Sigmoid colon (tissue), 7 donors: Measurements from ENCODE around the gene NAA16. TPM values are rescaled to one million over a fixed set of nuclear protein-coding genes. Genes with fewer than 3 reads are reported as not detected.

Source experiments
- DNase-seq: peaks from one replicate; pipeline ENCODE4 v3.0.0-alpha.2; 2019
- H3K27ac ChIP-seq, 4 donors: fragments of 200-600 bp; sonication (generic); one replicate each; pipeline ENCODE4 v1.5.1; 2016 to 2019; ENCODE audit warnings: mild to moderate bottlenecking in 1 of 4
- H3K27me3 ChIP-seq, 3 donors: fragments of 200-600 bp; sonication (generic); one replicate each; pipeline ENCODE4 v1.5.1; 2019; ENCODE audit warnings: mild to moderate bottlenecking in 1 of 3
- H3K36me3 ChIP-seq, 4 donors: fragments of 200-600 bp; sonication (generic); one replicate each; pipeline ENCODE4 v1.5.1; 2016 to 2019
- H3K4me1 ChIP-seq, 4 donors: fragments of 200-600 bp; sonication (generic); one replicate each; pipeline ENCODE4 v1.5.1; 2017 to 2019
- H3K4me3 ChIP-seq, 4 donors: fragments of 200-600 bp; sonication (generic); one replicate each; pipeline ENCODE4 v1.5.1; 2017 to 2019; ENCODE audit warnings: mild to moderate bottlenecking in 2 of 4, moderate library complexity in 1 of 4
- H3K9me3 ChIP-seq, 4 donors: fragments of 200-600 bp in 3 of 4; sonication (generic) in 3 of 4; one replicate each; pipeline versions ENCODE4 v1.5.1 to v1.6.1; 2013 to 2019
- EP300 ChIP-seq, 4 donors: sonication (generic); formaldehyde crosslinking; IDR thresholded peaks; one replicate each; pipeline ENCODE4 v1.6.1; 2017; ENCODE audit warnings: antibody characterized with exemption in 4 of 4
- POLR2A ChIP-seq, 2 donors: fragments of 450-650 bp; IDR thresholded peaks; one replicate each; pipeline ENCODE4 v1.6.1; 2016; ENCODE audit warnings: antibody characterized with exemption in 2 of 2, mild to moderate bottlenecking in 2 of 2, moderate library complexity in 2 of 2
- POLR2AphosphoS5 ChIP-seq, 4 donors: sonication (generic); formaldehyde crosslinking; IDR thresholded peaks; one replicate each; pipeline ENCODE4 v1.6.1; 2017; ENCODE audit warnings: antibody characterized with exemption in 4 of 4
- WGBS, 2 donors: extraction: QIAGEN DNeasy Blood & Tissue Kit; methylation state at CpG; one replicate each; pipeline ENCODE4 v1.1.7; 2013; 5-methylcytosine and 5-hydroxymethylcytosine counted together
- intact Hi-C: fragments of 100-400 bp; cut with DNase I; formaldehyde crosslinking; loops from one replicate; pipeline ENCODE4 v1.15.1; 2023
- polyA plus RNA-seq, 3 donors: library from polyadenylated mRNA; stranded (reverse); fragments of 200-250 nt; gene quantifications; one replicate each; pipeline ENCODE4 v1.2.3, GENCODE V29; 2013
- total RNA-seq, 4 donors: library from RNA; depleted of rRNA; stranded (reverse); fragments of >200 nt; gene quantifications; one replicate each; pipeline ENCODE4 v1.1.0, GENCODE V29; 2016
- TF ChIP-seq, protein P1 (sequence below), 4 experiments: fragments of 450-650 bp in 3 of 4; fragments of 200-600 bp in 1 of 4; IDR thresholded peaks; one replicate each; pipeline ENCODE4 v1.5.1; 2016 to 2019; ENCODE audit warnings: antibody characterized with exemption in 4 of 4, mild to moderate bottlenecking in 3 of 4, moderate library complexity in 2 of 4
- donor health status: healthy with polysubstance abuse.
- donor health status: Bipolar disorder and iron deficiency.
- donor health status: healthy.

The NAA16 gene
- total and polyA plus RNA-seq, 7 donors = 2.5 to 24.4 (median 15.2) TPM

DNA sequence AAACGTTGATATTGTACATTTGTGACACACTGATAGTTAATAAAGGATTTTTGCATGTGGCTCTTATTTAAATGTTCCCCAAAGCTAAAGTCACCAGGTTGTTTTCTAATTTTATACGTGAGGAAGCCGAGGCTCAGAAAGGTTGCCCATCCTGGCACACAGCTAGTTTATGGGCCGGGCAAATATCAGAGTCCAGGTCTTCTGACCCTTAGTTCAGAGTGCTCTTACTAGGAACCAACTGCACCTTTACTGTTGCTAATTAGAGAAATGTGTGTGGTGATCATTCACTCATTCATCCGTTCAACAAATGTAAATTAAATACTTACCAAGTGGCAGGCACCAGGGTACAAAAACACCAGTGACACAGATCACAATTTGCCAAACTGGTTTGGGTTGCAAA lies 100.0 kb downstream of the NAA16 start:
- Histone ChIP-seq H3K27ac (no peak overlapping the region), H3K4me1 (no peaks in the 10 kb centered on the region)

DNA sequence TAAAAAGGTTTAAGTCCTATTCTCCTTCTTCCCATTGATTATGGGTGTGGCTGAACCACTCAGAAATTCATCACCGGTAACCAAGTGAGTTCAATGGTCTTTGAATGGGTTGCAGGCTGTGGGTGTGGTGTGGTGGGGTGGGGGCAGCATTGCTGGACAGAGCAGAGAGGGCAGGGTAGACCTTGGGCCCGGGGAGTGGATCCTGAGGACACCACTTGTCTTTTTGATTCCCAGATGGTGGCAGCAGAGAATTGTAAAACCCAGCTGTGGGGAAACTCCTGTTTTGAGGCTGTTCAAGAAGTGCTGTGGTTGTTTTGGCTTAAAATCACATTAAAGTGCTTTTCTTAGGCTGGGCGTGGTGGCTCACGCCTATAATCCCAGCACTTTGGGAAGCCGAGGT lies 100.5 kb downstream of the NAA16 start:
- no peak for DNase-seq
- Histone ChIP-seq H3K4me3 (no peak overlapping the region), H3K36me3 (no peaks in the 10 kb centered on the region), H3K9me3 (no peaks in the 10 kb centered on the region), H3K27ac (no peak overlapping the region), H3K27me3 (no peaks in the 10 kb centered on the region), H3K4me1 (no peaks in the 10 kb centered on the region)
- TF ChIP-seq EP300 (IDR thresholded peaks at IDR 0.05) = no peak
- TF ChIP-seq POLR2A (IDR thresholded peaks at IDR 0.05) = no peak
- TF ChIP-seq POLR2AphosphoS5 (IDR thresholded peaks at IDR 0.05) = no peak
- TF ChIP-seq, protein P1, sequence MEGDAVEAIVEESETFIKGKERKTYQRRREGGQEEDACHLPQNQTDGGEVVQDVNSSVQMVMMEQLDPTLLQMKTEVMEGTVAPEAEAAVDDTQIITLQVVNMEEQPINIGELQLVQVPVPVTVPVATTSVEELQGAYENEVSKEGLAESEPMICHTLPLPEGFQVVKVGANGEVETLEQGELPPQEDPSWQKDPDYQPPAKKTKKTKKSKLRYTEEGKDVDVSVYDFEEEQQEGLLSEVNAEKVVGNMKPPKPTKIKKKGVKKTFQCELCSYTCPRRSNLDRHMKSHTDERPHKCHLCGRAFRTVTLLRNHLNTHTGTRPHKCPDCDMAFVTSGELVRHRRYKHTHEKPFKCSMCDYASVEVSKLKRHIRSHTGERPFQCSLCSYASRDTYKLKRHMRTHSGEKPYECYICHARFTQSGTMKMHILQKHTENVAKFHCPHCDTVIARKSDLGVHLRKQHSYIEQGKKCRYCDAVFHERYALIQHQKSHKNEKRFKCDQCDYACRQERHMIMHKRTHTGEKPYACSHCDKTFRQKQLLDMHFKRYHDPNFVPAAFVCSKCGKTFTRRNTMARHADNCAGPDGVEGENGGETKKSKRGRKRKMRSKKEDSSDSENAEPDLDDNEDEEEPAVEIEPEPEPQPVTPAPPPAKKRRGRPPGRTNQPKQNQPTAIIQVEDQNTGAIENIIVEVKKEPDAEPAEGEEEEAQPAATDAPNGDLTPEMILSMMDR (IDR thresholded peaks at IDR 0.05) = no peak
- 9 to 51% methylated on average over 5 of the region's 5 CpGs for whole genome bisulfite sequencing, 2 donors
- intact Hi-C loops = no loop called here

More for the DNA sequence above, 100.0 kb downstream of the NAA16 start:
- Histone ChIP-seq H3K9me3 (no peaks in the 10 kb centered on the region), H3K4me3 (no peak overlapping the region), H3K27me3 (no peaks in the 10 kb centered on the region), H3K36me3 (no peaks in the 10 kb centered on the region)
- TF ChIP-seq POLR2AphosphoS5 (IDR thresholded peaks at IDR 0.05) (no peak), EP300 (IDR thresholded peaks at IDR 0.05) (no peak), POLR2A (IDR thresholded peaks at IDR 0.05) (no peak)
- TF ChIP-seq, protein P1 (IDR thresholded peaks at IDR 0.05) = no peak
- WGBS, 2 donors = 65 to 88% methylated on average over 5 of the region's 5 CpGs
- intact Hi-C loops = no loop called here
- DNase-seq = no peak

DNA sequence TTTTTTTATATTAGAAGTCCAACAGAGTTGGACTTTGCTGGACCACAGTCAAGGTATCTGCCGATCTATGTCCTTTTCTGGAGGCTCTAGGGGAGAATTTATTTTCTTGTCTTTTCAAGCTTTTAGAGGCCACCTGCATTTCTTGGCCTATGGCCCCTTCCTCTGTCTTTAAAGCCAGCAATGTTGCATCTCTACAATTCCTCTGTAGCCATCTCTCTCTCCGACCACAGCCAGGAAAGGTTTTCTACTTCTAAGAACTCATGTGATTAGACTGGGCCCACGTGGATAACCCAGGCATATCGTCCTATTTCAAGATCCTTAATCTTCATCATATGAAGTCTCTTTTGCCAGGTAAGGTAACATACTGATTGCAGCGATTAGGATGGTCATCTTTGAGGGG lies 102.8 kb downstream of the NAA16 start:
- no peaks in the 10 kb centered on the region for H3K36me3 ChIP-seq
- H3K27me3 ChIP-seq = no peaks in the 10 kb centered on the region
- no peaks in the 10 kb centered on the region for H3K4me1 ChIP-seq
- TF ChIP-seq POLR2AphosphoS5 (IDR thresholded peaks at IDR 0.05) (no peak), POLR2A (IDR thresholded peaks at IDR 0.05) (no peak), EP300 (IDR thresholded peaks at IDR 0.05) (no peak)
- TF ChIP-seq, protein P1 (IDR thresholded peaks at IDR 0.05) = no peak
- WGBS, 2 donors = 90% methylated on average over 5 of the region's 5 CpGs
- no peak for DNase-seq
- intact Hi-C loops = no loop called here
- no peak overlapping the region for H3K4me3 ChIP-seq
- H3K27ac ChIP-seq = no peak overlapping the region
- no peaks in the 10 kb centered on the region for H3K9me3 ChIP-seq

DNA sequence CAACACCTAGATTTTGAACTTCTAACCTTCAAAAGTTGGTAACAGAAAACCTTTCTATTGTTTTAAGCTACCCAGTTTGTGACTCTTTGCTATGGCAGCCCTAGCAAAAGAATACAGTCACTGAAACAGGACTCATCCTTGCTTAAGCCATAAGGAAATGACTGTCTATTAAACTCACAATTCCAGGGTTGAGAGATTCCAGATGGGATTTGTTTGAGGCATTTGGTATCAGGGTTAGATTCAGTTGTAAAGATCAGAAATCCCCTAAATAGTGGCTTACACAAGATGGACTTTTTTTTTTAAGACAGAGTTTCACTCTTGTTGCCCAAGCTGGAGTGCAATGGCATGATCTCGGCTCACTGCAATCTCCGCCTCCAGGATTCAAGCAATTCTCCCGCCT lies 105.2 kb downstream of the NAA16 start:
- Histone ChIP-seq H3K27me3 (no peaks in the 10 kb centered on the region), H3K4me1 (no peaks in the 10 kb centered on the region), H3K27ac (no peak overlapping the region), H3K36me3 (no peaks in the 10 kb centered on the region), H3K9me3 (no peaks in the 10 kb centered on the region), H3K4me3 (no peak overlapping the region)
- TF ChIP-seq POLR2AphosphoS5 (IDR thresholded peaks at IDR 0.05) (no peak), EP300 (IDR thresholded peaks at IDR 0.05) (no peak), POLR2A (IDR thresholded peaks at IDR 0.05) (no peak)
- TF ChIP-seq, protein P1 (IDR thresholded peaks at IDR 0.05) = no peak
- 45 to 66% methylated on average over 3 of the region's 3 CpGs for WGBS, 2 donors
- intact Hi-C loops = no loop called here
- DNase-seq = no peak

DNA sequence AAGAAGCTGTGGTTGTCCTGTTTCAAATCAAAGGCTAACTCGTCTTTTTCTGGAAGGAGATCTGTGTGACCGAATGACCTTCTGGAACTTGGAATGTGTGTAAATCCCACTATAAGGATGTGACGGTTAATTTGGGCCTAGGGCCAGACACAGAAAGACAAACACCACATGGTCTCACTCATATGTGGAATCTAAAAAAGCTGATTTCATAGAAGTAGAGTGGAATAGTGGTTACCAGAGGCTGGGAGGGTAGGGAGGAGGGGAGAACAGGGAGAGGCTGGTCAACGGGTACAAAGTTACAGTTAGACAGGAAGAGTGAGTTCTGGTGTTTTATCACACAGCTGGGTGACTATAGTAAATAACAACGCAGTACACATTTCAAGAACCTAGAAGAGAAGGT lies 107.0 kb downstream of the NAA16 start:
- intact Hi-C loops = no loop called here
- Histone ChIP-seq H3K4me3 (no peak overlapping the region), H3K36me3 (no peaks in the 10 kb centered on the region), H3K27ac (no peak overlapping the region), H3K4me1 (no peaks in the 10 kb centered on the region), H3K9me3 (no peaks in the 10 kb centered on the region), H3K27me3 (no peaks in the 10 kb centered on the region)
- TF ChIP-seq POLR2A (IDR thresholded peaks at IDR 0.05) (no peak), EP300 (IDR thresholded peaks at IDR 0.05) (no peak), POLR2AphosphoS5 (IDR thresholded peaks at IDR 0.05) (no peak)
- TF ChIP-seq, protein P1 (IDR thresholded peaks at IDR 0.05) = no peak
- no peak for DNase-seq
- 34 to 46% methylated on average over 5 of the region's 5 CpGs for WGBS, 2 donors
